ENCODE results near the gene RAB11FIP3. TPM values are rescaled to one million over a fixed set of nuclear protein-coding genes. Genes with fewer than 3 reads are reported as not detected.

Gene RAB11FIP3
- polyA plus RNA-seq (2012; rRNA removed) = 20.5 and 24.8 TPM in 2 replicates
- polyA plus RNA-seq (2012; cell fraction: cytosol; rRNA removed) = 14.0 and 21.2 TPM in 2 replicates
- 60.8 and 64.8 TPM in 2 replicates for polyA plus RNA-seq (2012; cell fraction: nucleus; rRNA removed)

- WGBS (ENCODE audit: low lambda C conversion rate) = 4% methylated on average over 28 of the region's 77 CpGs
- ChIA-PET POLR2A (interaction anchor here (0.8 to 0.9 kb wide), 2 partner anchors 102 to 141 kb away, joined by 3 to 4 read pairs; partner anchors contain the start of gene NHLRC4), CTCF (interaction anchor here (0.7 to 3.1 kb wide), 6 partner anchors 13 to 70 kb away, joined by 3 to 7 read pairs (median 4); partner anchors contain the start of gene DECR2)
- Histone ChIP-seq H3K9ac (peak within 1 kb of the TSS; percentile 68), H3K4me3 (ENCODE audit: low read depth in 2 of 2, low read length in 1 of 2) (peak within 1 kb of the TSS; percentile 70 to 81), H2AFZ (ENCODE audit: low read depth) (peak within 1 kb of the TSS; percentile 63), H4K20me1 (ENCODE audit: insufficient read depth) (peaks cover 35% of the 10 kb centered on the region), H3K36me3 (replicated peaks in 1 of 2; ENCODE audit: control insufficient read depth in 1 of 2, insufficient read depth in 2 of 2, low read length in 1 of 2) (peaks cover 0 to 6% of the 10 kb centered on the region in 2 experiments), H3F3A (replicated peaks; ENCODE audit: insufficient read depth) (peaks cover 20% of the 10 kb centered on the region), H3K4me1 (ENCODE audit: control insufficient read depth in 1 of 2, insufficient read depth in 2 of 2, low read depth in 1 of 2, low read length in 1 of 2) (peaks cover 18 to 20% of the 10 kb centered on the region in 2 experiments), H3K27me3 (ENCODE audit: insufficient read depth) (no peaks in the 10 kb centered on the region), H3K9me3 (no peaks in the 10 kb centered on the region), H3K79me2 (ENCODE audit: insufficient read depth) (peaks cover 40% of the 10 kb centered on the region), H3K9me2 (no peaks in the 10 kb centered on the region), H3K4me2 (peak within 1 kb of the TSS; percentile 98), H3K27ac (ENCODE audit: low read depth in 2 of 2, low read length in 1 of 2) (peak within 1 kb of the TSS; percentile 78 to 92)
- DNase-seq = peak; percentile 97
- TF ChIP-seq TCF12 (IDR thresholded peaks at IDR 0.05) (no peak), GATA2 (CRISPR knock-in tag; IDR thresholded peaks at IDR 0.05) (no peak), RAD21 (IDR thresholded peaks at IDR 0.05; ENCODE audit: low read length) (0 out of 2 replicates have a peak, but pooled peaks have one; percentile 15), PBX3 (IDR thresholded peaks at IDR 0.05) (no peak), SMC3 (IDR thresholded peaks at IDR 0.05; ENCODE audit: low read depth, low read length) (no peak), NRF1 (IDR thresholded peaks at IDR 0.05; ENCODE audit: low read depth, low read length) (no peak), TAF1 (IDR thresholded peaks at IDR 0.05; ENCODE audit: borderline replicate concordance, low read depth, low read length) (peak; percentile 92), USF2 (IDR thresholded peaks at IDR 0.05; ENCODE audit: borderline replicate concordance, low read depth, low read length) (no peak), IRF3 (IDR thresholded peaks at IDR 0.05; ENCODE audit: low read depth, low read length) (no peak), USF1 (IDR thresholded peaks at IDR 0.05; ENCODE audit: borderline replicate concordance, low read depth) (no peak), FOXM1 (IDR thresholded peaks at IDR 0.05; ENCODE audit: low read depth) (no peak), RXRA (IDR thresholded peaks at IDR 0.05; ENCODE audit: borderline replicate concordance, low read depth) (no peak), POLR2AphosphoS5 (IDR thresholded peaks at IDR 0.05; ENCODE audit: low read depth, low read length) (peak; percentile 80; the same call in 1 of the 2 replicates), ELF1 (IDR thresholded peaks at IDR 0.05) (no peak), JUND (IDR thresholded peaks at IDR 0.05) (no peak), CTCF (IDR thresholded peaks at IDR 0.05) (peak; percentile 37), RCOR1 (IDR thresholded peaks at IDR 0.05; ENCODE audit: low read length) (no peak), CHD2 (IDR thresholded peaks at IDR 0.05; ENCODE audit: low read length, partially characterized antibody) (no peak), ZBTB33 (IDR thresholded peaks at IDR 0.05; ENCODE audit: borderline replicate concordance, low read depth) (no peak), REST (IDR thresholded peaks at IDR 0.05; ENCODE audit: low read depth, low read length) (no peak), EZH2phosphoT487 (IDR thresholded peaks at IDR 0.05; ENCODE audit: borderline replicate concordance, low read depth) (no peak)
Observed at GRCh38 chr16:425082-425718, at the start of gene RAB11FIP3. TSS of gene RAB11FIP3 (plus strand) at chr16:425649. CDS start at chr16:426007, 358 bp downstream.
